Measurements from ENCODE around the gene VAMP4. TPM values are rescaled to one million over a fixed set of nuclear protein-coding genes. Genes with fewer than 3 reads are reported as not detected.

The VAMP4 gene
- total and polyA plus RNA-seq, 2 donors from 2014 or later, result 7.5 to 15.3 TPM

- no peaks in the 10 kb centered on the region for H3K9me3 ChIP-seq (ENCODE audit: control insufficient read depth in 2 of 3, insufficient read depth in 1 of 3, low read length in 3 of 3)
- peaks cover 0 to 18% (median 8%) of the 10 kb centered on the region in 3 donors for H3K4me1 ChIP-seq (ENCODE audit: control insufficient read depth in 2 of 3, insufficient read depth in 2 of 3, low read depth in 1 of 3, low read length in 3 of 3)
- peak overlapping the region in 1 of 3 donors; percentile 17 for H3K9ac ChIP-seq (ENCODE audit: low read length in 3 of 3)
- no peaks in the 10 kb centered on the region for H3K36me3 ChIP-seq (ENCODE audit: control insufficient read depth in 2 of 3, insufficient read depth in 3 of 3, low read length in 3 of 3)
- intact Hi-C loops (cut with DNase I), result no loop called here
- H3K4me3 ChIP-seq (ENCODE audit: low read length in 3 of 3), result peak overlapping the region in 1 of 3 donors; percentile 1
- TF ChIP-seq, protein P1, sequence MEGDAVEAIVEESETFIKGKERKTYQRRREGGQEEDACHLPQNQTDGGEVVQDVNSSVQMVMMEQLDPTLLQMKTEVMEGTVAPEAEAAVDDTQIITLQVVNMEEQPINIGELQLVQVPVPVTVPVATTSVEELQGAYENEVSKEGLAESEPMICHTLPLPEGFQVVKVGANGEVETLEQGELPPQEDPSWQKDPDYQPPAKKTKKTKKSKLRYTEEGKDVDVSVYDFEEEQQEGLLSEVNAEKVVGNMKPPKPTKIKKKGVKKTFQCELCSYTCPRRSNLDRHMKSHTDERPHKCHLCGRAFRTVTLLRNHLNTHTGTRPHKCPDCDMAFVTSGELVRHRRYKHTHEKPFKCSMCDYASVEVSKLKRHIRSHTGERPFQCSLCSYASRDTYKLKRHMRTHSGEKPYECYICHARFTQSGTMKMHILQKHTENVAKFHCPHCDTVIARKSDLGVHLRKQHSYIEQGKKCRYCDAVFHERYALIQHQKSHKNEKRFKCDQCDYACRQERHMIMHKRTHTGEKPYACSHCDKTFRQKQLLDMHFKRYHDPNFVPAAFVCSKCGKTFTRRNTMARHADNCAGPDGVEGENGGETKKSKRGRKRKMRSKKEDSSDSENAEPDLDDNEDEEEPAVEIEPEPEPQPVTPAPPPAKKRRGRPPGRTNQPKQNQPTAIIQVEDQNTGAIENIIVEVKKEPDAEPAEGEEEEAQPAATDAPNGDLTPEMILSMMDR (IDR thresholded peaks at IDR 0.05; ENCODE audit: borderline replicate concordance, extremely low read depth, insufficient read depth), result no peak
- no peaks in the 10 kb centered on the region for H3K27me3 ChIP-seq (ENCODE audit: control insufficient read depth, insufficient read depth, low read length)
- DNase-seq, result no peak
- FAIRE-seq, result no peak
- peak overlapping the region; percentile 30 to 85 for H3K27ac ChIP-seq (ENCODE audit: low read depth in 2 of 2, low read length in 2 of 2)
Observed at GRCh38 chr1:171653796-171654195, 88.1 kb downstream of the VAMP4 start.

- no peaks in the 10 kb centered on the region for H3K36me3 ChIP-seq (ENCODE audit: control insufficient read depth in 2 of 3, insufficient read depth in 3 of 3, low read length in 3 of 3)
- no peak within 1 kb of the TSS for H3K4me3 ChIP-seq (ENCODE audit: low read length in 3 of 3)
- H3K9ac ChIP-seq (ENCODE audit: low read length in 3 of 3), result no peak within 1 kb of the TSS
- intact Hi-C loops (cut with DNase I), result no loop called here
- TF ChIP-seq, protein P1 (IDR thresholded peaks at IDR 0.05; ENCODE audit: borderline replicate concordance, extremely low read depth, insufficient read depth), result no peak
- H3K9me3 ChIP-seq (ENCODE audit: control insufficient read depth in 2 of 3, insufficient read depth in 1 of 3, low read length in 3 of 3), result no peaks in the 10 kb centered on the region
- no peaks in the 10 kb centered on the region for H3K27me3 ChIP-seq (ENCODE audit: control insufficient read depth, insufficient read depth, low read length)
- FAIRE-seq (no peak), DNase-seq (no peak)
- H3K4me1 ChIP-seq (ENCODE audit: control insufficient read depth in 2 of 3, insufficient read depth in 2 of 3, low read depth in 1 of 3, low read length in 3 of 3), result peaks cover 0 to 18% (median 8%) of the 10 kb centered on the region in 3 donors
- H3K27ac ChIP-seq (ENCODE audit: low read depth in 2 of 2, low read length in 2 of 2), result no peak within 1 kb of the TSS
Observed at GRCh38 chr1:171652234-171652822, 89.5 kb downstream of the VAMP4 start, which contains the start of gene MYOC. Gene MYOC, minus strand, starts transcription at chr1:171652688. Its CDS starts 77 bp downstream, at chr1:171652611.

Other genes with a start within 250 kb of the VAMP4 start
- gene MYOCOS, start 119.8 kb downstream of the VAMP4 start, total RNA-seq, result 0.54 TPM
- 0.54 TPM for gene MYOCOS, start 119.8 kb downstream of the VAMP4 start, polyA plus RNA-seq (ENCODE audit: insufficient read depth, low read depth, low replicate concordance)
- 0.66 TPM for gene MYOC, start 89.4 kb downstream of the VAMP4 start, total RNA-seq
- gene MYOC, start 89.4 kb downstream of the VAMP4 start, polyA plus RNA-seq (ENCODE audit: insufficient read depth, low read depth, low replicate concordance), result not detected
- gene METTL13, start 39.6 kb upstream of the VAMP4 start, total RNA-seq, result 29.0 TPM
- 24.5 TPM for gene METTL13, start 39.6 kb upstream of the VAMP4 start, polyA plus RNA-seq (ENCODE audit: insufficient read depth, low read depth, low replicate concordance)
- gene DNM3, start 99.4 kb upstream of the VAMP4 start, total RNA-seq, result 19.1 TPM
- gene DNM3, start 99.4 kb upstream of the VAMP4 start, polyA plus RNA-seq (ENCODE audit: insufficient read depth, low read depth, low replicate concordance), result 5.9 TPM